Uterus (tissue), 2 donors: ENCODE results near the gene DISP3.

Experiments used
- CTCF ChIP-seq, 4 experiments: fragments of 200-600 bp in 2 of 4; fragments of 450-650 bp in 2 of 4; sonication (generic) in 2 of 4; IDR thresholded peaks; one replicate each; pipeline ENCODE4 v1.5.1; 2016 to 2019; ENCODE audit warnings: antibody characterized with exemption in 4 of 4, mild to moderate bottlenecking in 2 of 4, moderate library complexity in 1 of 4
- POLR2A ChIP-seq, 2 donors: fragments of 450-650 bp; IDR thresholded peaks; one replicate each; pipeline ENCODE4 v1.6.1; 2016; ENCODE audit warnings: antibody characterized with exemption in 2 of 2, mild to moderate bottlenecking in 1 of 2, moderate library complexity in 1 of 2

- no peak for TF ChIP-seq CTCF (IDR thresholded peaks at IDR 0.05)
- TF ChIP-seq POLR2A (IDR thresholded peaks at IDR 0.05), result no peak
These were observed 22.9 kb upstream of the DISP3 start for GRCh38 chr1:11455967-11456570.
